Measurements from ENCODE around the gene CANT1.

Gene CANT1

DNA sequence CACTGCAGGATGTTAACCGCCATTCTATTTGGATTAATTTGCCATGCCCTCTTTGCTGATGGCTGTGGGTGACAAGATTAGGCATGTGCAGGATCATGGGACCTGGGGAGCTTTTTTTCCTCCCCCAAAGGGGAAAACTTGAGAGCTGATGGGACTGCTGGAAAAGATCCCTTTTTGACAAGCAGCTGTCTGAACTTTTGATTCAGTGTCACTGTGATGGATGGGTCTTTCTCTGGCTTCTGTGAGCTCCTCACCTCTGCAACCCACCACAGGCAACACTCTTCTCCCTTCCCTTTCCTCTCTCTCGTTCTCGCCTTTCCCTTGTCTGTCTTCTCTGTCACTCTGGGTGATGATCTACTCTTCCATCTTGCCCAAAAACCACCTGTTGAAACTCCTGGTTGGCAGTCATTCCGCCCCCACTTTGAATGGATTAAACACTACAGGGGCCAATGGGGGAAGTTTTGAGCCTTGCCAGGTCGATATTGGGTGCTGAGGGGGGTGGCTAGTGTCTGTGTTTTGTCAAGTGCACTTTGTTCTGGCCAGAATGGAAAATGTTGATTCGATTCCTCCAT lies 3.1 kb upstream of the CANT1 start:
- in situ Hi-C loops (cut with MboI; ENCODE audit: low sequenced_read_pairs), result no loop called here

GRCh38 chr17:79011451-79012147 lies 2.0 kb upstream of the CANT1 start:
- in situ Hi-C loops (cut with MboI; ENCODE audit: low sequenced_read_pairs), result no loop called here

- in situ Hi-C loops (cut with MboI; ENCODE audit: low sequenced_read_pairs), result no loop called here
Observed at GRCh38 chr17:79010304-79010646, 711 bp upstream of the CANT1 start.

DNA sequence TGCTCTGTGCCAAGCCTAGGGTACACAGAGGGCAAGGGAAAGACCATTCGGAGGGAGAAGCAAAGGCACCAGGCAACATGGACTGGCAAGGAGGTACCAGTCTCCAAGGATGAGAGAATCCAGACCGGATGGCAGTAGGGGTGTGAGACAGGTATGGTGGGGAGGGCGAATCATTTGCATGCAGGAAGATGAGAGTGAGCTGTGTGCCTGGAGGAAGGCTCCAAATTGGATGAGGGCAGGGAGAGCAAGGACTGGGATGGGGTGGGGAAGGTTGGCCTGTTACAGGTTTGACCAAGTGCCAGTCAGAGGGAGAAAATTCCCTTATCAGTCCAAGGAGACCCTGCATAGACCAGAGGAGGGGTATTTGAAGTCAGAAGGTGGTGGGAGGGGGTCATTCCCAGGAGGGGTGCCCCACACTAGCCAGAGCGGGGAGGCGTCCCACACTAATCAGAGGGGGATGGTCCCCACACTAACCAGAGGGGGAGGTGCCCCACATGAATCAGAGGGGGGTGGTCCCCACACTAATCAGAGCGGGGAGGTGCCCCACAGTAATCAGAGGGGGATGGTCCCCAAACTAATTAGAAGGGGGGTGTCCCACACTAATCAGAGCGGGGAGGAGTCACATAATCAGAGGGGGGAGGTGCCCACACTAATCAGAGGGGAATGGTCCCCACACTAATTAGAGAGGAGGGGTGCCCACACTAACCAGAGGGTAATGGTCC lies 737 bp downstream of the CANT1 start:
- in situ Hi-C loops (cut with MboI; ENCODE audit: low sequenced_read_pairs), result no loop called here

DNA sequence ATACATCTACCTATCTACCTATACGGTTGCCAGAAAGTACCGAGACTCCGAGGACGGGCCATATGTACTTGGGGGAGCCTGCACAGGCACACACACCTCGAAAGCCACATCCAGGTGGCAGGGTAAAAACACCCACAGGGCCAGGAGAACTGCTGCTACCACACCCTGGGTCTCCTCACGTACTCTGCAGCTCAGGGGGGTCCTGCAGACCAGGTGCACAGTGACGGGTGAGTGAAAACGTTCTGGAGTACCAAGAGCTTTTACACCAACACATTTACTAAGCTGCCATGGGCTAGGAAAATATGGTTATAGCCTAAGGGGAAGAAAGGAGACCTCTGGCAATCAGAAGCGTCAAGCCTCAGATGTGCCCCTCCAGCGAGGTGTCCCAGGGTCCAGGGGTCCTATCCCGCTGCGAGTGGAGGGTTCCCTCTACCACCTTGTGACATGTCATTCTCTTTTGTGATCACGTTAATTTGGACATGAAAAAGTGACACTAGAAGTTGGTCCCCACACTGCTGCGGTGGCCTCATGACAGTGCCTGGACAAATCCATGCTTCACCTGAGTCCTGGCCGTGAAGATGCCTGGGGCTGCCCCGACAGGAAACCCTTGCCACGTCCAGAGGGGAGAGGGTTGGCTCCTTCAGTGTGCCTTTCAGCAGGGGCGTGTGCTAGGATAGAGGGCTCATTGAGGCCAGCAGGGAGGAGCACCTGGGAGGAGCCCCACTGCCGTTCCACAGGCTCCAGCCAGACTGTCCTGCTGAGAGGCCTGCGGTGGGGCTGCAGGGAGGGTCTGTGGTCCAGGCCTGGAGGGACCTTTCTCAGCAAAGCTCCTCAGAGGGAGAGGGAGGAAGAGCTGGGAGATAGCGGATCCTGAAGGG lies 1.8 kb downstream of the CANT1 start:
- in situ Hi-C loops (cut with MboI; ENCODE audit: low sequenced_read_pairs), result no loop called here

GRCh38 chr17:79006794-79007503 lies 2.6 kb downstream of the CANT1 start:
- in situ Hi-C loops (cut with MboI; ENCODE audit: low sequenced_read_pairs), result no loop called here

DNA sequence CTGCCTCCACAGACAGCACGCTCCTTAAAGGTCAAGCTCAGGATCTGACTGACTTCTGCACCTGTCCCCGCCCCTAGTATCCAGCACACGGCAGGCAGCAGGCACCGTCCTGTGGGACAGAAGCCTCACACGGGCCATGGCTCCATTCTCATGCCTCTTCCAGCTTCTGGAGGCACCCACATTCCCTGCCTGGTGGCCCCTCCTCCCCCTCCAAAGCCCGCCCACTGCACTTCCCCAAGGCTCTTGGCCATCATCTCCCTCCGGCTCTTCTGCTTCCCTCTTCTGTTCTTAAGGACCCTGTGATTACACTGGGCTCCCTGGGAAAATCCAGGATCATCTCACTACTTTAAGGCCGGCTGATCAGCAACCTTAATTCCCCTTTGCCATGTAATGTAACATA lies 3.5 kb downstream of the CANT1 start:
- in situ Hi-C loops (cut with MboI; ENCODE audit: low sequenced_read_pairs), result no loop called here

- in situ Hi-C loops (cut with MboI; ENCODE audit: low sequenced_read_pairs), result no loop called here
Observed at GRCh38 chr17:79005063-79005861, 4.3 kb downstream of the CANT1 start.

- in situ Hi-C loops (cut with MboI; ENCODE audit: low sequenced_read_pairs), result no loop called here
Observed at GRCh38 chr17:79003661-79004411, 5.7 kb downstream of the CANT1 start.

DNA sequence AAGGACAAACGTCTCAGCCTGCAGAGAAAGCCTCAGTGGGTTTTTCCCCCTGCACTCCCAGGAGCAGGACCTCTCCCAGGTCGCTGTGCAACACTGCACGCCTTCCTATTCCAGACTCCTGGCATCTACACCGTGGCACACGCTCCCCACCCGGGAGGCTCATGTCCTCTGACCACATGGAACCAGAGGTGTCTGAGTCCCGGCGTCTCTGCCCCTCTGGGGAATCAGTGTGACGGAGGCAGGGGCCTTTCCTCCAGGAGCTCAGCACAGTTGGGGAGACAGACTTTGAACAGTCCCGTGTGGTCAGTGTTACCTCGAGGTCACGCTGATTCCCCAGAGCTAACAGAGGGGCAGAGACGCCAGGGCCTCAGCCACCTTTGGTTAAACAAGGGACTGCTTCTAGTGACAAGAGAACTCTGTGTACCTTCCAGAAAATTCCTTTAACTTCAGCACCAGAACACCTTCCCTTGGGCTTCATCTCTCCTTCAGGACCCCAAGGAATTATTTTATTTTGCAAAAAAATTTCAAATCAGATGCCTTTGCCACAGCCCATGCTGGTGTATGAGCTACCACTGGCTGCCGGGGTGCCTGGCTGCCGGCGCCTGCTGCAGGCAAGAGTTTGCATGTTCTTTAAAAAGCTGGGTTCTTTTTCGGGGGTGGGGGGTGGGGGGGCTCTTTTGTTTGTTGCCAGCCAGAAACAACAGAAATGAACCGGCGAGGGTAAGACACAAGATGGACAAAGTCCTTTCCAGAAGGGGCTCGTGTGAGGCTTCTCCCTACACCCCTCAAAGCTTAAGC lies 6.6 kb downstream of the CANT1 start:
- in situ Hi-C loops (cut with MboI; ENCODE audit: low sequenced_read_pairs), result no loop called here

DNA sequence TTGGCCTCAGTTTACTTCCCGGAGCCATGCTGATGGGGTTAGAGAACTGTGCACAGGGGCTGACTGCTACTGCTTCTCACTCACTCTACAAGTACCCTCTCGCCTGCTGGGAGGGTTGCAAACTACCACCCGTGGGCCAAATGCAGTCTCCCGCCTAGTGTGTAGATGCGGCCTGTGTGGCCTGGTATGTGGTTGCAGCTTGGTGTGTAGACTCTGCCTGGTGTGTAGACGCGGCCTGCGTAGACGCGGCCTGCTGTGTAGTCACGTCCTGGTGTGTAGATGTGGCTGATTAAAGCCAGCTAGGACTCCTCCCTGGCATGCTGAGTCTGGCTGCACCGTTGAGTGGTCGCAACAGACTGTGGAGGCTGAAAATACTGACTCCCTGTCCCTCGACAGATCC lies 7.3 kb downstream of the CANT1 start:
- in situ Hi-C loops (cut with MboI; ENCODE audit: low sequenced_read_pairs), result no loop called here

- in situ Hi-C loops (cut with MboI; ENCODE audit: low sequenced_read_pairs), result no loop called here
Observed at GRCh38 chr17:79001190-79002020, 8.2 kb downstream of the CANT1 start.

- in situ Hi-C loops (cut with MboI; ENCODE audit: low sequenced_read_pairs), result no loop called here
Observed at GRCh38 chr17:79000396-79001189, 9.0 kb downstream of the CANT1 start.

DNA sequence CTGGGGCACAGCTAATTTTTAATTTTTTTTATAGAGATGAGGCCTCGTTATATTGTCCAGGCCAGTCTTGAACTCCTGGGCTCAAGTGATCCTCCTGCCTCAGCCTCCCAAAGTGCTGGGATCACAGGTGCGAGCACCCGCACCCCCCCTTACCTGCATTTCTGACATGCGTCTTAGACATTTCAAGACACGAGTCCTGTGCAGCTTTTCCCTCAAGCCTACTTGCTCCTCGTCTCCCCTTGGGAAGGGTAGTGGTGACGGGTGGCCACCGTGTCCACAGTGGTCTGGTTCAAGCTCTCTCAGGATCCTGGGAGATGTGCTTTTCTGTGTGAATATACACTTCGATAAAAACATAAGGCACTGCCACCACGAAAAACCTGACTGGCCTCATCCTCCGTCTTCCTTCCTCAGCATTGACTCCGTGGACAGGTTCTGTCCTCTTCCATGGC lies 9.6 kb downstream of the CANT1 start:
- in situ Hi-C loops (cut with MboI; ENCODE audit: low sequenced_read_pairs), result no loop called here

- in situ Hi-C loops (cut with MboI; ENCODE audit: low sequenced_read_pairs), result no loop called here
Observed at GRCh38 chr17:78999056-78999768, 10.4 kb downstream of the CANT1 start.
